K562 (cell line): ENCODE results near the gene MYL6B. TPM values are rescaled to one million over a fixed set of nuclear protein-coding genes. Genes with fewer than 3 reads are reported as not detected.
A peak's percentile ranks its signal among the peaks of the same experiment; 100 is the strongest.

ENCODE experiments used
- CHD4 ChIP-seq: fragments of 200-600 bp; sonication (generic); IDR thresholded peaks from 3 replicates; pipeline ENCODE4 v1.6.1; 2012; ENCODE audit warnings: low read depth, mild to moderate bottlenecking, mixed read lengths, low read length, inconsistent platforms; ENCODE audit not compliant: insufficient read depth, insufficient replicate concordance, poor library complexity, severe bottlenecking
- ELF4 ChIP-seq: fragments of 450-650 bp; formaldehyde crosslinking; IDR thresholded peaks from 2 replicates; pipeline ENCODE4 v1.4.0; 2022; ENCODE audit warnings: missing genetic modification characterization
- EP300 ChIP-seq: IDR thresholded peaks from 2 replicates; pipeline ENCODE4 v1.6.1; 2012; ENCODE audit warnings: low read length, improper control_type of control experiment
- KLF16 ChIP-seq: IDR thresholded peaks from 2 replicates; pipeline ENCODE4 v1.6.1; 2016; ENCODE audit warnings: antibody characterized with exemption
- XRCC4 ChIP-seq: IDR thresholded peaks from one replicate; pipeline ENCODE4 v1.6.1; 2011; ENCODE audit not compliant: insufficient read depth, insufficient read length; ENCODE audit errors: extremely low read depth
- ZNF197 ChIP-seq: fragments of 200-800 bp; sonication (Bioruptor generic); IDR thresholded peaks from 2 replicates; pipeline ENCODE4 v1.6.1; 2016; ENCODE audit warnings: low read depth, missing genetic modification characterization, missing compliant biosample characterization
- ZNF23 ChIP-seq: fragments of 250-450 bp; sonication (Bioruptor Pico); IDR thresholded peaks from 2 replicates; pipeline ENCODE4 v1.4.0; 2020; ENCODE audit warnings: mild to moderate bottlenecking
- ZNF253 ChIP-seq: fragments of 250-450 bp; sonication (Bioruptor Pico); conservative IDR thresholded peaks from 2 replicates; pipeline ENCODE4 v1.6.1; 2021; ENCODE audit warnings: mild to moderate bottlenecking
- ZNF263 ChIP-seq: sonication (generic); formaldehyde crosslinking; IDR thresholded peaks from 2 replicates; pipeline ENCODE4 v1.8.0; 2022; ENCODE audit warnings: mild to moderate bottlenecking, missing genetic modification reagents, borderline replicate concordance
- ZSCAN29 ChIP-seq: fragments of 450-650 bp; IDR thresholded peaks from 2 replicates; pipeline ENCODE4 v1.6.1; 2017
- polyA plus RNA-seq, 8 experiments: library from polyadenylated mRNA; depleted of rRNA in 4 of 8; stranded (reverse) in 5 of 8; unstranded in 3 of 8; fragments of >200 nt; fragmentation: Nextera tagmentation in 2 of 8; fragmentation: Illumina TruSeq in 1 of 8; extraction: Ambion mirVana in 2 of 8; extraction: Trizol in 1 of 8; gene quantifications; 2 replicates each; pipeline versions ENCODE4 v1.2.1 to v1.2.3, GENCODE V29; 2011 to 2014; ENCODE audit warnings: inconsistent platforms in 1 of 8, missing spikeins in 1 of 8
- total RNA-seq, 7 experiments: library from RNA; depleted of rRNA in 6 of 7; stranded (reverse); fragments of >200 nt in 6 of 7; fragmentation: Illumina TruSeq in 2 of 7; extraction: Trizol in 2 of 7; gene quantifications; 2 replicates each; pipeline versions ENCODE4 v1.2.1 to v1.2.3, GENCODE V29; 2011 to 2021; ENCODE audit warnings: low replicate concordance in 1 of 7
- TF ChIP-seq, protein P1 (sequence below), 2 experiments: IDR thresholded peaks; 2 replicates each; pipeline ENCODE4 v1.6.1; 2011; ENCODE audit warnings: borderline replicate concordance in 1 of 2, control low read depth in 1 of 2, low read depth in 1 of 2, low read length in 1 of 2, mild to moderate bottlenecking in 1 of 2, mixed read lengths in 1 of 2, moderate library complexity in 1 of 2; ENCODE audit not compliant: insufficient read depth in 1 of 2, insufficient read length in 1 of 2, poor library complexity in 1 of 2, severe bottlenecking in 1 of 2; ENCODE audit errors: extremely low read depth in 1 of 2
- TF ChIP-seq, protein P2 (sequence below): fragments of 250-450 bp; sonication (Bioruptor Pico); IDR thresholded peaks from 2 replicates; pipeline ENCODE4 v1.8.0; 2021; ENCODE audit warnings: borderline replicate concordance, mild to moderate bottlenecking, moderate library complexity; ENCODE audit not compliant: poor library complexity, severe bottlenecking
- TF ChIP-seq, protein P3 (sequence below), 2 experiments: fragments of 450-650 bp; IDR thresholded peaks; 2 replicates each; pipeline ENCODE4 v1.6.1; 2016; ENCODE audit warnings: mild to moderate bottlenecking in 2 of 2, borderline replicate concordance in 1 of 2, low read depth in 1 of 2, moderate library complexity in 1 of 2
- TF ChIP-seq, protein P4 (sequence below): fragments of 450-650 bp; formaldehyde crosslinking; IDR thresholded peaks from 2 replicates; pipeline ENCODE4 v1.4.0; 2022; ENCODE audit warnings: missing genetic modification characterization

The MYL6B gene
- total and polyA plus RNA-seq, 9 of the 15 experiments (the other 6 are each of a cell fraction or from before 2014, with no cell fraction given), result 42.8 to 77.3 (median 68.6) TPM

DNA sequence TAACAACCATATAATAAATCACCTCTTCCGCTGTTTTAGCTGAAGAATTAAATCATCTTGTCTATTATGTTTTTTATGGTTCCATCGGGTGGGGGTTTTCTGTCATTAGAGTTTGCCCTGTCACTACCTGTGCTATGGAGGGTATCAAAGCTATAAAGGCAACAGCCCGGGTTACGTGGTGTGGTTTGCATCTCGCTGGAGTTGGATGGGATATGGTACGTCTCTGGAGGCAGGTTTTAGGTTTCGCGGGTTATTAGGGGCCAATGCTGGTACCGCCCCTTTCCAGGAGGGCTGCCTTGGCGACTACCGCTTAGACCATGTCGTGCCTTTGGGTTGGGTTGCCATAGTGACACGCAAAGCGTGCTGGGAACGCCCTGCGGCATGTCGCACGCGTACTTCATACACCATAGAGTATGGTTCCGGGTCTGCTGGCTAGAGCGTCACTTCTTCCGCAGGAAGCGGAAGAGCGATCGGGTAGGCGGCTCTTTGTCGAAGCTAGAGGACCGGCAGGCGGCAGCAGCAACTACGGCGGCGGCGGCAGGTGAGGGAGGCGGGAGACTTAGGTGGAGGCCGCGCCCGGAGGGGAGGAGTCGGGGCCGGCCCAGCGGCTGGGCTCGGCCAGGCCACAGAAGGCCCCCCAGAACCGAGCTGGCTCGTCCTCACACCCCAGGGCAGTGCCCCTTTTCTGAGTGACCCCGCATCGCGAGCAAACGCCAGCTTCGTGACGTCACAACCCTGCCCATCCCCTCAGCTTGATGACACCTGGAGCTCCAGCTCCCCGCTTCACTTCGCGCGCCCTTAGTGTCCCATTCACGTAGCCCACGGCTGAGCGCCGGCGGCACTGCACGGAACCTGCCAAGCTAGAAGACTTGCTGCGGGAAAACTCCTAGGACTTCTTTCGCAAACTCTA lies 34.4 kb upstream of the MYL6B start, which contains the start of gene ZC3H10 (continued):
- TF ChIP-seq CHD4 (no peak), ZNF253 (CRISPR knock-in tag) (peak; percentile 88), XRCC4 (no peak), ZSCAN29 (peak; percentile 70; the same call in 1 of the 2 replicates), ZNF263 (CRISPR knock-in tag) (peak; percentile 61), ZNF23 (CRISPR knock-in tag) (no peak), KLF16 (no peak), ZNF197 (CRISPR knock-in tag) (no peak), EP300 (peak; percentile 69), ELF4 (peak; percentile 98)
- TF ChIP-seq, protein P1, sequence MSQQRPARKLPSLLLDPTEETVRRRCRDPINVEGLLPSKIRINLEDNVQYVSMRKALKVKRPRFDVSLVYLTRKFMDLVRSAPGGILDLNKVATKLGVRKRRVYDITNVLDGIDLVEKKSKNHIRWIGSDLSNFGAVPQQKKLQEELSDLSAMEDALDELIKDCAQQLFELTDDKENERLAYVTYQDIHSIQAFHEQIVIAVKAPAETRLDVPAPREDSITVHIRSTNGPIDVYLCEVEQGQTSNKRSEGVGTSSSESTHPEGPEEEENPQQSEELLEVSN (IDR thresholded peaks at IDR 0.05; ENCODE audit: borderline replicate concordance in 1 of 2, extremely low read depth in 1 of 2, insufficient read depth in 1 of 2, insufficient read length in 1 of 2, low read depth in 1 of 2, low read length in 1 of 2, poor library complexity in 1 of 2, severe bottlenecking in 1 of 2), result peak; percentile 80 to 83
- TF ChIP-seq, protein P2, sequence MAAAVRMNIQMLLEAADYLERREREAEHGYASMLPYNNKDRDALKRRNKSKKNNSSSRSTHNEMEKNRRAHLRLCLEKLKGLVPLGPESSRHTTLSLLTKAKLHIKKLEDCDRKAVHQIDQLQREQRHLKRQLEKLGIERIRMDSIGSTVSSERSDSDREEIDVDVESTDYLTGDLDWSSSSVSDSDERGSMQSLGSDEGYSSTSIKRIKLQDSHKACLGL (CRISPR knock-in tag), result no peak
- TF ChIP-seq, protein P3, sequence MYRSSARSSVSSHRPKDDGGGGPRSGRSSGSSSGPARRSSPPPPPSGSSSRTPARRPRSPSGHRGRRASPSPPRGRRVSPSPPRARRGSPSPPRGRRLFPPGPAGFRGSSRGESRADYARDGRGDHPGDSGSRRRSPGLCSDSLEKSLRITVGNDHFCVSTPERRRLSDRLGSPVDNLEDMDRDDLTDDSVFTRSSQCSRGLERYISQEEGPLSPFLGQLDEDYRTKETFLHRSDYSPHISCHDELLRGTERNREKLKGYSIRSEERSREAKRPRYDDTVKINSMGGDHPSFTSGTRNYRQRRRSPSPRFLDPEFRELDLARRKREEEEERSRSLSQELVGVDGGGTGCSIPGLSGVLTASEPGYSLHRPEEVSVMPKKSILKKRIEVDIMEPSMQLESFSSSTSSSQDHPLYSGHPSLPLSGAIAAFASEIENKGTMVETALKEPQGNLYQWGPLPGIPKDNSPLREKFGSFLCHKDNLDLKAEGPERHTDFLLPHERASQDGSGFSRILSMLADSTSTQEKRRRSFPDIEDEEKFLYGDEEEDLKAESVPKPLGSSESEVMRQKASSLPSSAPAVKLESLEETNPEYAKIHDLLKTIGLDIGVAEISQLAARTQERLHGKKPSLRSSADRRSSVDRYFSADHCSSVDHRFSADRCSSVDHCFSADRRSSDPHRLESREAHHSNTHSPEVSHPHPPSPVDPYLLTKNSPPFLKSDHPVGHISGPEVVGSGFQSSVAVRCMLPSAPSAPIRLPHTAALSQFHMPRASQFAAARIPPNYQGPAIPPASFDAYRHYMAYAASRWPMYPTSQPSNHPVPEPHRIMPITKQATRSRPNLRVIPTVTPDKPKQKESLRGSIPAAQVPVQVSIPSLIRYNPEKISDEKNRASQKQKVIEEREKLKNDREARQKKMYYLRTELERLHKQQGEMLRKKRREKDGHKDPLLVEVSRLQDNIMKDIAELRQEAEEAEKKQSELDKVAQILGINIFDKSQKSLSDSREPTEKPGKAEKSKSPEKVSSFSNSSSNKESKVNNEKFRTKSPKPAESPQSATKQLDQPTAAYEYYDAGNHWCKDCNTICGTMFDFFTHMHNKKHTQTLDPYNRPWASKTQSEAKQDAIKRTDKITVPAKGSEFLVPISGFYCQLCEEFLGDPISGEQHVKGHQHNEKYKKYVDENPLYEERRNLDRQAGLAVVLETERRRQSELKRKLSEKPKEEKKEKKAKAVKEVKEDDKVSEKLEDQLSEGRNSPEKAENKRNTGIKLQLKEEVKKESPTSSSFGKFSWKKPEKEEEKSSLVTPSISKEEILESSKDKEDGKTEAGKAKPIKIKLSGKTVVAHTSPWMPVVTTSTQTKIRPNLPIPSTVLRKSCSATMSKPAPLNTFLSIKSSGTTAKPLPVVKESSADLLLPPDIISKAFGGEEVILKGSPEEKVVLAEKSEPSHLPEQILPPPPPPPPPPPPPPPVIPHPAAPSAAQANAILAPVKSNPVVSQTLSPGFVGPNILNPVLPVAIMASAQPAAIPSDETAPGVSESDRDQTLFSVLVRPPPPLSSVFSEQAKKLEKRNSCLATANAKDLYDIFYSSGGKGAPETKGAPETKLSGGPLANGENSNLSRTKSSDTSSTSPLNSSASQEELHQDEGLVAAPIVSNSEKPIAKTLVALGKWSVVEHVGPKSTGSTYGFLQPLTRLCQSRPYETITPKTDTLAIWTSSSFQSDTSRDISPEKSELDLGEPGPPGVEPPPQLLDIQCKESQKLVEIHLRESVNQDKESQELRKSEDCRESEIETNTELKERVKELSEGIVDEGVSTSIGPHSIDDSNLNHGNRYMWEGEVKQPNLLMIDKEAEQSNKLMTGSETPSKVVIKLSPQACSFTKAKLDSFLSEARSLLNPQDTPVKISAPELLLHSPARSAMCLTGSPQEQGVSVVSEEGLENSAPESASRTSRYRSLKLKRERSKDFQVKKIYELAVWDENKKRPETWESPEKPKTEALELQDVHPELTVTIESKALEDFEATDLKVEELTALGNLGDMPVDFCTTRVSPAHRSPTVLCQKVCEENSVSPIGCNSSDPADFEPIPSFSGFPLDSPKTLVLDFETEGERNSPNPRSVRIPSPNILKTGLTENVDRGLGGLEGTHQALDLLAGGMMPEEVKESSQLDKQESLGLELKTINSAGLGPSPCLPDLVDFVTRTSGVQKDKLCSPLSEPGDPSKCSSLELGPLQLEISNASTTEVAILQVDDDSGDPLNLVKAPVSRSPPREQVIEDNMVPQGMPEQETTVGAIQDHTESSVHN (IDR thresholded peaks at IDR 0.05; ENCODE audit: borderline replicate concordance in 1 of 2, low read depth in 1 of 2), result peak in 1 of 2 experiments; percentile 30; a peak in 1 of 4 replicates
- TF ChIP-seq, protein P4, sequence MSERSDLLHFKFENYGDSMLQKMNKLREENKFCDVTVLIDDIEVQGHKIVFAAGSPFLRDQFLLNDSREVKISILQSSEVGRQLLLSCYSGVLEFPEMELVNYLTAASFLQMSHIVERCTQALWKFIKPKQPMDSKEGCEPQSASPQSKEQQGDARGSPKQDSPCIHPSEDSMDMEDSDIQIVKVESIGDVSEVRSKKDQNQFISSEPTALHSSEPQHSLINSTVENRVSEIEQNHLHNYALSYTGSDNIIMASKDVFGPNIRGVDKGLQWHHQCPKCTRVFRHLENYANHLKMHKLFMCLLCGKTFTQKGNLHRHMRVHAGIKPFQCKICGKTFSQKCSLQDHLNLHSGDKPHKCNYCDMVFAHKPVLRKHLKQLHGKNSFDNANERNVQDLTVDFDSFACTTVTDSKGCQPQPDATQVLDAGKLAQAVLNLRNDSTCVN (CRISPR knock-in tag), result peak; percentile 98; the same call in 1 of the 2 replicates
